HFFc6 (cell line): ENCODE data around the gene SDR42E1. TPM values are rescaled to one million over a fixed set of nuclear protein-coding genes. Genes with fewer than 3 reads are reported as not detected.

Experiments
- DNase-seq: peaks from one replicate; pipeline ENCODE4 v3.0.0-alpha.2; 2018
- H3K27ac Mint-ChIP-seq: 2 replicates; pipeline ENCODE4 v1.8.0; 2020; ENCODE audit warnings: mild to moderate bottlenecking, mixed read lengths
- H3K27me3 Mint-ChIP-seq: 2 replicates; pipeline ENCODE4 v1.8.0; 2021; ENCODE audit warnings: mild to moderate bottlenecking, moderate library complexity, mixed read lengths; ENCODE audit not compliant: insufficient read depth
- H3K36me3 Mint-ChIP-seq: 2 replicates; pipeline ENCODE4 v1.8.0; 2021; ENCODE audit warnings: low read depth, mixed read lengths
- H3K4me1 Mint-ChIP-seq: 2 replicates; pipeline ENCODE4 v1.8.0; 2020; ENCODE audit warnings: low read depth, mixed read lengths
- H3K4me3 Mint-ChIP-seq: 2 replicates; pipeline ENCODE4 v1.8.0; 2020; ENCODE audit warnings: mild to moderate bottlenecking, moderate library complexity, mixed read lengths
- H3K9me3 Mint-ChIP-seq: 2 replicates; pipeline ENCODE4 v1.8.0; 2020; ENCODE audit warnings: mild to moderate bottlenecking, mixed read lengths
- total RNA-seq, 6 experiments: library from RNA; stranded (reverse); fragmentation: NEBNext Ultra II Directional; extraction: Animal tissue kit (Norgen Biotek cat#: 25700); gene quantifications; 2 replicates in 1 of 6; 3 replicates in 5 of 6; pipeline ENCODE4 v1.2.3, GENCODE V29; 2021
- TF ChIP-seq, protein P1 (sequence below): fragments of 200-600 bp; sonication (generic); IDR thresholded peaks from 2 replicates; pipeline ENCODE4 v1.5.0; 2021; ENCODE audit warnings: antibody characterized with exemption, mild to moderate bottlenecking

Gene SDR42E1
- total RNA-seq, 6 experiments from 2014 or later = not detected

GRCh38 chr16:82047374-82047773 is 36.1 kb upstream of the SDR42E1 start:
- H3K27ac Mint-ChIP-seq = no peak overlapping the region
- no peak for DNase-seq
- TF ChIP-seq, protein P1, sequence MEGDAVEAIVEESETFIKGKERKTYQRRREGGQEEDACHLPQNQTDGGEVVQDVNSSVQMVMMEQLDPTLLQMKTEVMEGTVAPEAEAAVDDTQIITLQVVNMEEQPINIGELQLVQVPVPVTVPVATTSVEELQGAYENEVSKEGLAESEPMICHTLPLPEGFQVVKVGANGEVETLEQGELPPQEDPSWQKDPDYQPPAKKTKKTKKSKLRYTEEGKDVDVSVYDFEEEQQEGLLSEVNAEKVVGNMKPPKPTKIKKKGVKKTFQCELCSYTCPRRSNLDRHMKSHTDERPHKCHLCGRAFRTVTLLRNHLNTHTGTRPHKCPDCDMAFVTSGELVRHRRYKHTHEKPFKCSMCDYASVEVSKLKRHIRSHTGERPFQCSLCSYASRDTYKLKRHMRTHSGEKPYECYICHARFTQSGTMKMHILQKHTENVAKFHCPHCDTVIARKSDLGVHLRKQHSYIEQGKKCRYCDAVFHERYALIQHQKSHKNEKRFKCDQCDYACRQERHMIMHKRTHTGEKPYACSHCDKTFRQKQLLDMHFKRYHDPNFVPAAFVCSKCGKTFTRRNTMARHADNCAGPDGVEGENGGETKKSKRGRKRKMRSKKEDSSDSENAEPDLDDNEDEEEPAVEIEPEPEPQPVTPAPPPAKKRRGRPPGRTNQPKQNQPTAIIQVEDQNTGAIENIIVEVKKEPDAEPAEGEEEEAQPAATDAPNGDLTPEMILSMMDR = no peak
- H3K27me3 Mint-ChIP-seq = peaks cover 8% of the 10 kb centered on the region
- H3K36me3 Mint-ChIP-seq = no peaks in the 10 kb centered on the region
- H3K4me1 Mint-ChIP-seq = peaks cover 17% of the 10 kb centered on the region
- H3K4me3 Mint-ChIP-seq = no peak overlapping the region
- peaks cover 4% of the 10 kb centered on the region; the same call in 1 of the 2 replicates for H3K9me3 Mint-ChIP-seq

- Mint-ChIP-seq H3K4me1 (peaks cover 17% of the 10 kb centered on the region), H3K9me3 (peaks cover 4% of the 10 kb centered on the region; the same call in 1 of the 2 replicates), H3K27ac (no peak overlapping the region), H3K4me3 (no peak overlapping the region), H3K36me3 (no peaks in the 10 kb centered on the region), H3K27me3 (peaks cover 7% of the 10 kb centered on the region)
- TF ChIP-seq, protein P1 = no peak
- no peak for DNase-seq
Measured at GRCh38 chr16:82046941-82047340, 35.7 kb upstream of the SDR42E1 start.

GRCh38 chr16:82046541-82046940 is 35.3 kb upstream of the SDR42E1 start:
- TF ChIP-seq, protein P1 = no peak
- peaks cover 17% of the 10 kb centered on the region for H3K4me1 Mint-ChIP-seq
- no peaks in the 10 kb centered on the region for H3K36me3 Mint-ChIP-seq
- H3K4me3 Mint-ChIP-seq = no peak overlapping the region
- peaks cover 6% of the 10 kb centered on the region for H3K9me3 Mint-ChIP-seq
- H3K27me3 Mint-ChIP-seq = peaks cover 4% of the 10 kb centered on the region
- H3K27ac Mint-ChIP-seq = no peak overlapping the region
- no peak for DNase-seq

DNA sequence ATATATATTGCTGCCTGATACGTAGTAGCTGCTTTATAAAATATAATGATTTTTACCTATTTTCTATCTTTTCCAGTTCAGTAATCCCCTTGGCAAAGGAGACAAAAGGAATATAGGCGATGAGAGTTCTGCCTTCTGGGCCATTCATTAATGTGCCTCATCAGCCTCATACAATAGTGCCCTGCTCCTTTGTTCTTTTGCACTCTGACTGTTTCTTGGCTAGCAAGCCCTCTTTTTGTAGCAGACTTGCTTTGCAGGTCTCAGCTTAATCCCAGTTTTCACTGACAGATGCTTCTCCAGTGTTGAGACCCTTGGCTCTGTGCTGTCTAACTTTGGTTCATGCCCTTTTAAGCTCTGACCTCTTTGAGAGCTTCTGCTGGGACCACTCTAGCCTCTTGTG is 34.2 kb upstream of the SDR42E1 start:
- Mint-ChIP-seq H3K27me3 (peaks cover 4% of the 10 kb centered on the region), H3K27ac (no peak overlapping the region), H3K4me3 (no peak overlapping the region), H3K4me1 (peaks cover 17% of the 10 kb centered on the region), H3K36me3 (no peaks in the 10 kb centered on the region), H3K9me3 (peaks cover 8% of the 10 kb centered on the region)
- TF ChIP-seq, protein P1 = no peak
- no peak for DNase-seq

GRCh38 chr16:82044585-82044911 is 33.3 kb upstream of the SDR42E1 start:
- no peaks in the 10 kb centered on the region for H3K36me3 Mint-ChIP-seq
- TF ChIP-seq, protein P1 = no peak
- no peak overlapping the region; the same call in 1 of the 2 replicates for H3K27ac Mint-ChIP-seq
- DNase-seq = no peak
- peaks cover 1% of the 10 kb centered on the region for H3K27me3 Mint-ChIP-seq
- no peak overlapping the region for H3K4me3 Mint-ChIP-seq
- H3K4me1 Mint-ChIP-seq = peaks cover 17% of the 10 kb centered on the region
- H3K9me3 Mint-ChIP-seq = peaks cover 4% of the 10 kb centered on the region
